ENCODE results near the gene SEPTIN12. TPM values are rescaled to one million over a fixed set of nuclear protein-coding genes. Genes with fewer than 3 reads are reported as not detected.
A peak's percentile ranks its signal among the peaks of the same experiment; 100 is the strongest.

SEPTIN12 gene
- total and polyA plus RNA-seq, 2 experiments from 2014 or later = not detected

- TF ChIP-seq ZNF462 (CRISPR knock-in tag; IDR thresholded peaks at IDR 0.05) (no peak), CTCF (conservative IDR thresholded peaks at IDR 0.05; ENCODE audit: low read depth in 2 of 2) (no peak), STAT1 (IDR thresholded peaks at IDR 0.05; ENCODE audit: unreplicated experiment) (no peak), ZNF331 (CRISPR knock-in tag; IDR thresholded peaks at IDR 0.05; ENCODE audit: low read depth) (no peak)
Observed at GRCh38 chr16:4772351-4772750, 15.8 kb downstream of the SEPTIN12 start (continued).

- DNase-seq (ENCODE audit: low spot score) = no peak
- Mint-ChIP-seq H3K27ac (peak overlapping the region; percentile 58; the same call in 1 of the 2 replicates), H3K4me3 (no peak overlapping the region), H3K27me3 (ENCODE audit: insufficient read depth, low read depth, poor library complexity) (peaks cover 13% of the 10 kb centered on the region), H3K4me1 (peaks cover 16% of the 10 kb centered on the region), H3K36me3 (ENCODE audit: low read depth) (peaks cover 8% of the 10 kb centered on the region; the same call in 2 of the 3 replicates), H3K9me3 (peaks cover 3% of the 10 kb centered on the region; the same call in 1 of the 3 replicates)
- Histone ChIP-seq H3K36me3 (ENCODE audit: insufficient read depth) (no peaks in the 10 kb centered on the region), H4K20me1 (replicated peaks; ENCODE audit: insufficient read depth) (no peaks in the 10 kb centered on the region), H2AFZ (peak overlapping the region; percentile 61; the same call in 1 of the 2 replicates), H3K4me1 (ENCODE audit: insufficient read depth) (peaks cover 13% of the 10 kb centered on the region), H3K4me2 (no peak overlapping the region), H3K9me2 (ENCODE audit: insufficient read depth) (no peaks in the 10 kb centered on the region), H3K27ac (ENCODE audit: low read depth) (no peak overlapping the region), H3F3A (replicated peaks; ENCODE audit: low read depth) (peaks cover 17% of the 10 kb centered on the region; the same call in 1 of the 2 replicates), H3K4me3 (no peak overlapping the region), H3K27me3 (ENCODE audit: insufficient read depth) (no peaks in the 10 kb centered on the region), H3K79me2 (replicated peaks; ENCODE audit: insufficient read depth) (peaks cover 2% of the 10 kb centered on the region; the same call in 1 of the 2 replicates)
- TF ChIP-seq NANOG (IDR thresholded peaks at IDR 0.05; ENCODE audit: borderline replicate concordance) = no peak
- TF ChIP-seq ZNF462 (CRISPR knock-in tag; IDR thresholded peaks at IDR 0.05) = no peak
- ATAC-seq = no peak
Observed at GRCh38 chr16:4771646-4772045, 16.5 kb downstream of the SEPTIN12 start.
